GM19455 (cell line): ENCODE measurements around the gene UBXN11.

Source experiments
- ATAC-seq: cut with Tn5 transposase; IDR thresholded peaks from one replicate; pipeline ENCODE4 v1.9.1; 2021; ENCODE audit not compliant: unreplicated experiment

Gene UBXN11, protein sequence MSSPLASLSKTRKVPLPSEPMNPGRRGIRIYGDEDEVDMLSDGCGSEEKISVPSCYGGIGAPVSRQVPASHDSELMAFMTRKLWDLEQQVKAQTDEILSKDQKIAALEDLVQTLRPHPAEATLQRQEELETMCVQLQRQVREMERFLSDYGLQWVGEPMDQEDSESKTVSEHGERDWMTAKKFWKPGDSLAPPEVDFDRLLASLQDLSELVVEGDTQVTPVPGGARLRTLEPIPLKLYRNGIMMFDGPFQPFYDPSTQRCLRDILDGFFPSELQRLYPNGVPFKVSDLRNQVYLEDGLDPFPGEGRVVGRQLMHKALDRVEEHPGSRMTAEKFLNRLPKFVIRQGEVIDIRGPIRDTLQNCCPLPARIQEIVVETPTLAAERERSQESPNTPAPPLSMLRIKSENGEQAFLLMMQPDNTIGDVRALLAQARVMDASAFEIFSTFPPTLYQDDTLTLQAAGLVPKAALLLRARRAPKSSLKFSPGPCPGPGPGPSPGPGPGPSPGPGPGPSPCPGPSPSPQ

GRCh38 chr1:26306290-26307229 is at the start of gene UBXN11:
TSS of gene UBXN11 (minus strand) at chr1:26306636. CDS start at chr1:26302883, 3,753 bp downstream.
- peak; percentile 97 for ATAC-seq

DNA sequence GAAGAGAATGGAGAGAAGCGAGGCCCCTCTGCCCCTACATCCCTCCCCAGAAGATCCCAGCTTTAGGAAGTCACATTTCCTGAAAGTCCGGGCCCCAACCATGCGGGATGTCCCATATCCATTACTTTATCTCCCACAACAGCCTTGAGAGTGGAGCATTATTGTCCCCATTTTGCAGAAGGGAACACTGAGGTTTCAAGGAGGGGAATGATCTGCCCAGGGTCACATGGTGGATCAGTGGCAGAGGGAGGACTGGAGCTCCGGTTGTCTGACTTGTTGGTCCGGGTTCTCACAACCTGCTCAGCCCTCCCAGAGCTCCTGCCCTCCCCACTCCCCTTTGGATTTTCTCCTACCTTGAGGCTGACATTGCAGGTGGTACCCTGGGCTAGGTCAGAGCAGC is 49.7 kb upstream of the UBXN11 start:
- ATAC-seq = no peak

- no peak for ATAC-seq
These were observed 48.5 kb upstream of the UBXN11 start for GRCh38 chr1:26354972-26355371.

DNA sequence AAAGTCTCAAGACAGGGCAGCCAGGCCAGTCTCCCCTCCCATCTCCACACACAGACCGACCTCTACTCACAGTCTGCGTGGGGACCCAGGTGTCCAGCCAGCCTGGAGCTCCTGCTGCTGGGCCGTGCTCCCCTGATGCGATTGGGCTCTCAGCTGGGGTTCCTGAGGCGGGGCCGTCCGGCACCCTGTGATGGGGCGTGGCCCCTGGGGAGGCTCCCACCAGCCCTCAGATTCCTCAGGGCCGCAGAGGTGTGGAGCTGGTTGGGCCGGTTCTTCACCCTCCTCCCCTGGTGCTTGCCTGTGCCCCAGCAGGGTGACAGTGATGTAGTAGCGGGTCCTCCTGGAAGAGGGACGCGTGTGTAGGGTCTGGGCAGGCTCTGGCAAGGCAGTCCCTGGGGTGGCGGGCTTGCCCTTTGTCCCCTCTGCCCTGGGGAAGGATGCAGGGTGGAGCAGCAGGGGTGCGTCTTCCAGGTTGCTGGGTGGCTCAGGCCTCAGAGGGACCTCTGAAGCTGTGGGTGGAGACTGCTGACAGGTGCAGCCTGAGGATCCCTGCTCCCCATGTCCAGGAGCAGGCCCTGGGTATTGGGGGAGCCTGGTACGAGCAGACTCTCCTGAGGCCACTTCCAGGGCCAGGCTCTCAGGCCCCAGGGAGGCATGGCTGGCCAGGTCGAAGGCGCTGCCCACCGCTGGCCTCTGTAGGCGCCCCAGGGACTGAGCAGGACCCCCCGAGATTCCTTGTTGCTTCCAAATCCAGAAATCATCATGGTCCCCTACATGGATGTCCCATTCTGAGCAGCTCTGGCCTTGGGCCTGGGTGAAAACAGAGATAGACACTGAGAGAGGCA is 47.8 kb upstream of the UBXN11 start, which contains the start of gene CRYBG2:
Gene CRYBG2 (minus strand): TSS at position 155 of the 845 bp plus-strand sequence. CDS start 7,473 bp downstream, outside the sequence.
- ATAC-seq = no peak

DNA sequence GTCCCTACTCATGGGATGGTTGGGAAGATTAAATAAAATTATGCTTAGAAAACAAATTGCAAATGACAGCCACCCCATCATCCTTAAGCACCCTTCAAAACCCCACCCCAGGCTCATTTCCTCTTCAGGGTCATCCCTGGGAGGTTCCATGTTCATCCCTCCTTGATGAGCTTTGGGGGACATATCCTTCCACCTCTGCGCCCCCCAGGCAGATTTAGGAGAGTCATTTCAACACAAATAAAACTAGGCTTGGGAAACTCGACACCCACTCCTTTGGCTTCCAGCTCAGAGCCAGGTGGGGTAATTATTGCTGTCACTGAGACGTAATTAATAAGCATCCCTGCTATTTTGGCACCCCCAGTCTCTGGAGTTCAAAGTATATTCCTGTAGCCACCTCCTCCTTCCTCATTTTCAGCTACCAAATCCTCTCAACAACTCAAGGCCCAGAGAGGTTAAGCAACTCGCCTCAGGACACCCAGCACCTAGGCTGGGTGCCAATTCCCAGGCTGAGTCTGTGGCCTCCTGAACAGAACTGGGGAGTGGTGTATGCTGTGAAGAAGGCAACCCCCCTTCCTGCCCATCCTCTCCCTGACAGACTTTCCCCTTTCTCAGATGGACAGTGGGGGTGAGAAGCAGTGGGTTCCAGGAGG is 46.9 kb upstream of the UBXN11 start:
- ATAC-seq = no peak

GRCh38 chr1:26352338-26352679 is 45.9 kb upstream of the UBXN11 start:
- no peak for ATAC-seq

- ATAC-seq = no peak
These were observed 45.3 kb upstream of the UBXN11 start for GRCh38 chr1:26351590-26352337.

- no peak for ATAC-seq
These were observed 44.5 kb upstream of the UBXN11 start for GRCh38 chr1:26350701-26351589.

DNA sequence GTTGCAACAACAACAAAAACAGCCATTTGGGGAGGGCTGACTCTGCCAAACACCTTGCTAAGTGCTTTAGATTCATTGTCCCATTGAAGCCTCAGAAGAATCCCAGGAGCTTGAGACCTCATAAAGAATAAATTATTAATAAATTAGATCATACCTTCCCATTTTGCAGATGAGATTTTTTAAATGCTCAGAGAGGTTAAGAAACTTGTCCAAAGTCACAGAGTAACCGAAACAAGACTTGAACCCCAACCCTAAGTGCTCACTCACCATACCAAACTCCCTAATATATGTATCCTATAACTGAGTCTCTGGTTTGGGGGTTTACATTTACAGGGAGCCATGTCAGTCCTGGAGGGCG is 43.9 kb upstream of the UBXN11 start:
- no peak for ATAC-seq

- ATAC-seq = no peak
These were observed 43.4 kb upstream of the UBXN11 start for GRCh38 chr1:26349877-26350244.

DNA sequence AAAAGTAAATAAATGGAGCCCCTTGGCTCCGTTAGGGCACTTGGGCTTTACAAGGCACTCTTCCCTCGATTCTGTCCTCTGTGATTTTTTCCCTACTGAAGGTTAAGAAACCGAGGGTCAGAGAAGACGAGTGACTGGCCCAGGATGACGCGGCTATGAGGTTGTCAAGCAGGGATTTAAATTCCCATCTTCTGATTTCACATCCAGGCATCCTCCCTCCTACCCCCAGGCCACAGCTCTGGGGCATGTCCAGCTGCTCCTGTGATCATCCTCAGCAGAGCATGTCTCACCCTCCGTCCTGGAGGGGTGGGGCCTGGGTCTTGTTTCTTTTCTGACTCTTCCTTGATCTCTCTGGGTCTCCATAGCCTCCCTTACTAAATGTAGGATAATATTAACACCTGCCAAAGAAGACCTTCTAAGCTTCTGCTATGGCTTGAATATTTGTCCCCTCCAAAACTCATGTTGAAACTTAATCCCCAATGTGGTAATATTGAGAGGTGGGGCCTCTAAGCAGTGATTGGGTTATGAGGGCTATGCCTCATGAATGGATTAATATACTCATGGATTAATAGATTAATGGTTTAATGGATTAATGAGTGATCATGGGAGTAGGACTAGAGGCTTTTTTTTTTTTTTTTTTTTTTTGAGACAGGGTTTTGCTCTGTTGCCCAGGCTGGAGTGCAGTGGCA is 42.9 kb upstream of the UBXN11 start:
- no peak for ATAC-seq

DNA sequence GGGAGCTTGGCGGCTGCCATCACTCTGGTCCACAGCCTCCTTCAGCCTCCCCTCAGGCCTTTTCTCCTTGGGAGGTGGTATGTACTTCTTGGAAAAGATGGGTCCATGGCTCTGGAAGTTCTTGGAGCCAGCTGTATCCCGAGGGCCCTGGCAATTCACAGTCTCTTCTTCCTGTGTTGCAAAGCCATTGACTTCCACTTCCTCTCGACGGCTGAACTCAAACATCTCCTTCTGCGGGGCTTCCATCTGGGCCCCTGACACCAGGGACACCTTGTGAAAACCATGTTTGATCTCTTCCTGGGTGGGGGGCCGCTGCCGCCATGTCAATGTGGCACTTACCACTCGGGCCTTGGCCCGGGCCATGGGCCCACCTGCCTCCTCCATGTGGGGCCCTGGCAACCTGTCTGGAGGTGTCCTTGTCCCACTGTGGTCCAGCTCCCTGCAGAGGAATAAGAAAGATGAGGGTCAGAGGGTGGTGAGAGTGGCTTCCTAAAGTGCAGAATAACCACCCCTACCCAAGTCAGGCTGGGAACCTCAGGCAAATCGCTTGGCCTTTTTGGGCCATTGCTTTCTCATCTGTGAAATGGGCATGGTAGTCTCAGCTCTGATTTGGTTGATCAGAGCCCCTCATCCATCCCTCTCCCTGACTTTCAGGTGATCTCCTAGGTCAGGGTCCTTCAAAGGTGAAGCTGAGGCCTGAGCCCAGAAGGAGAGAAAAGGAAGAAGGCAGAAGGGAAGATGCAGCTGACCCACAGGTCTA is 40.0 kb upstream of the UBXN11 start:
- ATAC-seq = no peak

GRCh38 chr1:26345718-26346117 is 39.3 kb upstream of the UBXN11 start:
- no peak for ATAC-seq

- ATAC-seq = no peak
These were observed 37.9 kb upstream of the UBXN11 start for GRCh38 chr1:26344147-26344920.

DNA sequence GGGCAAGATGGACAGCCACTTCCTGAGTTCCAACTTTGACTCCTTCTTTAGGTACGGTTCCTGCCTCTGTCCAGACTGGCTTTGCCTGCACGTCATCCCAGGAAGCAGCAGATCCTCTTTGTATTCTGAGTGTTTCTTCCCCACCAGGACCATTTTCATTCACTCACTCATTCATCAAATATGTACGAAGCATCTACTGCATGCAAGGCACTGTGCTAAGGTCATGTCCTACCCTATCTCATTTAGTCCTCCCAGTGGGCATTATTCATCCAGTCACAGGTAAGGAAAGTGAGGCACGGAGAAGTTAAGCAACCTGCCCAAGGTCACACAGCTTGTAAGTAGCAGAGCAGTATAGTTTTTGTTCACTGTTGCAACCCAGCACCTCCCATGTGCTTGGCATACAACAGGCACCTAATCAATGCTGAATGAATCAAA is 33.6 kb upstream of the UBXN11 start:
- no peak for ATAC-seq

DNA sequence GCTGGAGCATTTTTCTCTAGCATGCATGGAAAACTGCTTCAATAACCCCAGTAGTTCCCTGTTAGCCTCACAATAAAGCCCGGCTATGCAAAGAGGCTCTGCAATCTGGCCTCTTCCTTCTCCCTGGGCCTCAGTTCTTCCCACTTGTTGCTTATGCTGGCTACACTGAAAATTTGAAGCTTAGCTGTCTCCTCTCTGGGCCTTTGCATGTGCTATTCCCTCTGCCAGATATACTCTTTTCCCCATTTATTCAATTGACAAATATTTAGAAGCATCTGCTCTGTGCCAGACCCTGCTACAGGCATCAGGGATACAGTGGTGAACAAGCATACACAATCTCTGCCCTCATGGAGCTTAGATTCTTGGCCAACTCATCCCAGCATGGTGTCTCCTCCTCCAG is 32.2 kb upstream of the UBXN11 start:
- no peak for ATAC-seq

- no peak for ATAC-seq
These were observed 31.2 kb upstream of the UBXN11 start for GRCh38 chr1:26337625-26338024.
